B cell (primary cell): ENCODE measurements around the gene NPHP4. TPM values are rescaled to one million over a fixed set of nuclear protein-coding genes. Genes with fewer than 3 reads are reported as not detected.

Experiments used
- ATAC-seq: fragments of 200-7000 bp; cut with Tn5 transposase; one replicate; pipeline ENCODE4 v1.10.0; 2021; ENCODE audit warnings: low read depth, mild to moderate bottlenecking, moderate number of reproducible peaks, moderate library complexity
- CTCF ChIA-PET: fragments of 350-600 bp; sonication (Branson Sonifier 250); formaldehyde crosslinking; loops from one replicate; lab custom pipeline; 2021; ENCODE audit warnings: antibody characterized with exemption, inconsistent platforms; lab: Charles Lee
- POLR2A ChIA-PET: fragments of 350-600 bp; sonication (Branson Sonifier 250); formaldehyde crosslinking; loops from one replicate; lab custom pipeline; 2021; ENCODE audit warnings: antibody characterized with exemption; lab: Charles Lee
- DNase-seq: peaks from one replicate; pipeline ENCODE4 v3.0.0; 2013
- H2AFZ ChIP-seq: 2 replicates; pipeline ENCODE4 v1.6.1; 2012; ENCODE audit warnings: mild to moderate bottlenecking, low read depth, low read length; ENCODE audit not compliant: insufficient read depth, poor library complexity, severe bottlenecking
- H3K27ac ChIP-seq, 2 donors: 1 replicate in 1 of 2; 2 replicates in 1 of 2; pipeline ENCODE4 v1.5.1; 2012 to 2013; ENCODE audit warnings: low read length in 2 of 2, mild to moderate bottlenecking in 2 of 2, moderate library complexity in 1 of 2
- H3K27me3 ChIP-seq, 4 experiments: fragments of 200-600 bp in 1 of 4; sonication (generic) in 1 of 4; replicated peaks in 1 of 4; 1 replicate in 2 of 4; 2 replicates in 2 of 4; pipeline versions ENCODE4 v1.6.1 to v1.7.0; 2013 to 2016; ENCODE audit warnings: low read length in 3 of 4, mild to moderate bottlenecking in 2 of 4, mixed read lengths in 1 of 4, moderate library complexity in 1 of 4; ENCODE audit not compliant: insufficient read depth in 4 of 4, control insufficient read depth in 3 of 4; ENCODE audit errors: control extremely low read depth in 1 of 4
- H3K36me3 ChIP-seq, 2 experiments: replicated peaks in 1 of 2; 1 replicate in 1 of 2; 2 replicates in 1 of 2; pipeline versions ENCODE4 v1.6.1 to v1.7.1; 2013; ENCODE audit warnings: low read length in 1 of 2; ENCODE audit not compliant: insufficient read depth in 2 of 2, control insufficient read depth in 1 of 2; ENCODE audit errors: control extremely low read depth in 1 of 2, extremely low read depth in 1 of 2
- H3K4me1 ChIP-seq, 2 donors: fragments of 200-600 bp in 1 of 2; sonication (generic) in 1 of 2; 1 replicate in 1 of 2; 2 replicates in 1 of 2; pipeline versions ENCODE4 v1.5.1 to v1.6.1; 2013 to 2017; ENCODE audit warnings: low read length in 2 of 2; ENCODE audit not compliant: control insufficient read depth in 2 of 2, insufficient read depth in 2 of 2
- H3K4me2 ChIP-seq: replicated peaks from 2 replicates; pipeline ENCODE3; 2012; ENCODE audit warnings: mild to moderate bottlenecking, low read depth, low read length; ENCODE audit not compliant: poor library complexity, severe bottlenecking
- H3K4me3 ChIP-seq, 5 experiments: fragments of 200-600 bp in 1 of 5; sonication (generic) in 1 of 5; 1 replicate in 3 of 5; 2 replicates in 2 of 5; pipeline versions ENCODE4 v1.5.1 to v1.7.0; 2011 to 2016; ENCODE audit warnings: low read length in 4 of 5, mild to moderate bottlenecking in 4 of 5, low read depth in 2 of 5, control low read depth in 1 of 5, moderate library complexity in 1 of 5; ENCODE audit not compliant: insufficient read depth in 1 of 5; ENCODE audit errors: control extremely low read depth in 1 of 5, extremely low read depth in 1 of 5
- H3K79me2 ChIP-seq: fragments of 200-600 bp; sonication (generic); one replicate; pipeline ENCODE4 v1.6.0; 2016; ENCODE audit warnings: low read length; ENCODE audit not compliant: control insufficient read depth, insufficient read depth
- H3K9ac ChIP-seq: fragments of 200-600 bp; sonication (generic); 2 replicates; pipeline ENCODE4 v1.6.1; 2017; ENCODE audit warnings: mild to moderate bottlenecking, low read length, moderate library complexity
- H3K9me3 ChIP-seq, 3 donors: one replicate each; pipeline versions ENCODE4 v1.6.1 to v1.7.1; 2013; ENCODE audit warnings: low read length in 2 of 3; ENCODE audit not compliant: control insufficient read depth in 2 of 3, insufficient read depth in 1 of 3; ENCODE audit errors: control extremely low read depth in 1 of 3
- H4K20me1 ChIP-seq: 2 replicates; pipeline ENCODE4 v1.6.0; 2012; ENCODE audit warnings: mild to moderate bottlenecking, low read length; ENCODE audit not compliant: insufficient read depth, control insufficient read depth, poor library complexity, severe bottlenecking
- H3K27ac Mint-ChIP-seq: one replicate; pipeline ENCODE4 v1.8.0; 2021; ENCODE audit warnings: mixed read lengths
- H3K27me3 Mint-ChIP-seq: one replicate; pipeline ENCODE4 v1.8.0; 2021; ENCODE audit warnings: mixed read lengths
- H3K4me1 Mint-ChIP-seq: one replicate; pipeline ENCODE4 v1.8.0; 2021; ENCODE audit warnings: mixed read lengths
- H3K4me3 Mint-ChIP-seq: one replicate; pipeline ENCODE4 v1.8.0; 2021; ENCODE audit warnings: mixed read lengths
- H3K9me3 Mint-ChIP-seq: one replicate; pipeline ENCODE4 v1.8.0; 2022; ENCODE audit warnings: mixed read lengths; ENCODE audit not compliant: insufficient read depth
- CTCF ChIP-seq: fragments of 200-600 bp; IDR thresholded peaks from one replicate; pipeline ENCODE4 v1.8.0; 2022; ENCODE audit warnings: antibody characterized with exemption, mild to moderate bottlenecking
- EZH2 ChIP-seq: IDR thresholded peaks from 2 replicates; pipeline ENCODE4 v1.6.1; 2012; ENCODE audit warnings: borderline replicate concordance, low read depth, mild to moderate bottlenecking, moderate library complexity, low read length; ENCODE audit not compliant: insufficient read depth, poor library complexity, severe bottlenecking
- WGBS: methylation state at CpG from one replicate; pipeline ENCODE4 v1.1.5; 2013; ENCODE audit warnings: missing lambda C conversion rate; ENCODE audit not compliant: insufficient coverage; 5-methylcytosine and 5-hydroxymethylcytosine counted together
- intact Hi-C: fragments of 100-400 bp; cut with micrococcal nuclease; formaldehyde crosslinking; loops from one replicate; pipeline ENCODE4 v1.10.0; 2022
- polyA plus RNA-seq: library from polyadenylated mRNA; depleted of rRNA; stranded (reverse); fragments of >200 nt; gene quantifications from 2 replicates; pipeline ENCODE4 v1.2.3, GENCODE V29; 2012
- total RNA-seq, 2 donors: library from RNA; stranded (reverse); fragments of 120-200 nt in 1 of 2; gene quantifications; 1 replicate in 1 of 2; 2 replicates in 1 of 2; pipeline versions ENCODE4 v1.2.3 to v1.2.4, GENCODE V29; 2013 to 2022

Gene NPHP4
- total and polyA plus RNA-seq, 2 donors (not counting 1 experiment from before 2014, with no cell fraction given) = 6.5 to 14.8 TPM

GRCh38 chr1:5950994-5951785 lies 41.0 kb downstream of the NPHP4 start:
- H3K27me3 Mint-ChIP-seq = no peaks in the 10 kb centered on the region

More at GRCh38 chr1:5950994-5951785, 41.0 kb downstream of the NPHP4 start:
- Histone ChIP-seq H3K4me3 (no peak overlapping the region), H3K4me2 (peak overlapping the region; percentile 17), H2AFZ (no peak overlapping the region), H3K9me3 (peaks cover 0 to 4% (median 2%) of the 10 kb centered on the region in 3 donors), H3K9ac (no peak overlapping the region), H3K4me1 (peaks cover 12 to 18% of the 10 kb centered on the region in 2 donors), H3K27ac (no peak overlapping the region), H3K79me2 (no peaks in the 10 kb centered on the region), H3K36me3 (no peaks in the 10 kb centered on the region), H4K20me1 (no peaks in the 10 kb centered on the region), H3K27me3 (no peaks in the 10 kb centered on the region)
- no peak for DNase-seq
- Mint-ChIP-seq H3K27ac (no peak overlapping the region), H3K9me3 (peaks cover 2% of the 10 kb centered on the region), H3K4me3 (no peak overlapping the region), H3K4me1 (peaks cover 14% of the 10 kb centered on the region)
- no peak for ATAC-seq
- POLR2A ChIA-PET = no interaction called here
- TF ChIP-seq CTCF = no peak
- TF ChIP-seq EZH2 = no peak
- CTCF ChIA-PET = no interaction called here
- WGBS = 96% methylated on average over 14 of the region's 24 CpGs
- intact Hi-C loops = no loop called here
